Trophoblast cell (in vitro differentiated cells and primary cell): ENCODE measurements around the gene RPA4. TPM values are rescaled to one million over a fixed set of nuclear protein-coding genes. Genes with fewer than 3 reads are reported as not detected.

Source experiments
- DNase-seq, 2 donors: peaks; one replicate each; pipeline ENCODE4 v3.0.0-alpha.2; 2016
- H2AFZ ChIP-seq: 2 replicates; pipeline ENCODE4 v1.6.1; 2013; ENCODE audit warnings: low read length, moderate library complexity, mild to moderate bottlenecking; ENCODE audit not compliant: insufficient read depth, poor library complexity
- H2AK5ac ChIP-seq: 2 replicates; pipeline ENCODE4 v1.6.1; 2013; ENCODE audit warnings: mild to moderate bottlenecking, low read length
- H2BK120ac ChIP-seq: 2 replicates; pipeline ENCODE4 v1.6.1; 2013; ENCODE audit warnings: low read length, mild to moderate bottlenecking, moderate library complexity; ENCODE audit not compliant: insufficient read depth, poor library complexity
- H2BK12ac ChIP-seq: 2 replicates; pipeline ENCODE4 v1.6.1; 2013; ENCODE audit warnings: mild to moderate bottlenecking, low read length, moderate library complexity
- H2BK5ac ChIP-seq: 2 replicates; pipeline ENCODE4 v1.6.1; 2013; ENCODE audit warnings: low read length, low read depth, moderate library complexity, mild to moderate bottlenecking; ENCODE audit not compliant: poor library complexity
- H3K14ac ChIP-seq: 2 replicates; pipeline ENCODE4 v1.6.1; 2013; ENCODE audit warnings: mild to moderate bottlenecking, low read length
- H3K18ac ChIP-seq: 2 replicates; pipeline ENCODE4 v1.6.1; 2013; ENCODE audit warnings: mild to moderate bottlenecking, low read length
- H3K23ac ChIP-seq: 2 replicates; pipeline ENCODE4 v1.6.1; 2013; ENCODE audit warnings: low read length
- H3K27ac ChIP-seq: 2 replicates; pipeline ENCODE4 v1.5.1; 2013; ENCODE audit warnings: low read depth, mild to moderate bottlenecking, inconsistent platforms, low read length, moderate library complexity
- H3K27me3 ChIP-seq: 2 replicates; pipeline ENCODE4 v1.6.1; 2013; ENCODE audit warnings: inconsistent platforms, mild to moderate bottlenecking, low read length, moderate library complexity; ENCODE audit not compliant: insufficient read depth
- H3K36me3 ChIP-seq, 2 experiments: 1 replicate in 1 of 2; 2 replicates in 1 of 2; pipeline ENCODE4 v1.6.1; 2013; ENCODE audit warnings: low read length in 2 of 2, mild to moderate bottlenecking in 2 of 2, moderate library complexity in 1 of 2; ENCODE audit not compliant: insufficient read depth in 2 of 2, control insufficient read depth in 1 of 2
- H3K4ac ChIP-seq: 2 replicates; pipeline ENCODE4 v1.6.1; 2013; ENCODE audit warnings: low read depth, mild to moderate bottlenecking, low read length, moderate library complexity
- H3K4me1 ChIP-seq, 2 experiments: 1 replicate in 1 of 2; 2 replicates in 1 of 2; pipeline ENCODE4 v1.6.1; 2013; ENCODE audit warnings: low read length in 2 of 2, mild to moderate bottlenecking in 2 of 2, moderate library complexity in 1 of 2; ENCODE audit not compliant: insufficient read depth in 2 of 2, control insufficient read depth in 1 of 2
- H3K4me2 ChIP-seq: 2 replicates; pipeline ENCODE4 v1.6.1; 2013; ENCODE audit warnings: inconsistent platforms, mild to moderate bottlenecking, low read length, moderate library complexity
- H3K4me3 ChIP-seq: 2 replicates; pipeline ENCODE4 v1.5.1; 2013; ENCODE audit warnings: mild to moderate bottlenecking, low read depth, low read length, inconsistent platforms
- H3K79me1 ChIP-seq: one replicate; pipeline ENCODE4 v1.6.1; 2013; ENCODE audit warnings: low read length
- H3K79me2 ChIP-seq: 2 replicates; pipeline ENCODE4 v1.6.1; 2013; ENCODE audit warnings: low read length, mild to moderate bottlenecking; ENCODE audit not compliant: control insufficient read depth, insufficient read depth, poor library complexity
- H3K9ac ChIP-seq: 2 replicates; pipeline ENCODE4 v1.6.1; 2013; ENCODE audit warnings: mild to moderate bottlenecking, low read length
- H3K9me3 ChIP-seq: 2 replicates; pipeline ENCODE4 v1.6.1; 2013; ENCODE audit warnings: low read depth, mild to moderate bottlenecking, control low read depth, inconsistent platforms, low read length; ENCODE audit not compliant: insufficient read depth
- H4K12ac ChIP-seq: 2 replicates; pipeline ENCODE4 v1.6.1; 2013; ENCODE audit warnings: low read depth, mild to moderate bottlenecking, low read length, moderate library complexity
- H4K8ac ChIP-seq: 2 replicates; pipeline ENCODE4 v1.6.1; 2013; ENCODE audit warnings: low read depth, mild to moderate bottlenecking, low read length, moderate library complexity
- H4K91ac ChIP-seq: one replicate; pipeline ENCODE4 v1.6.1; 2013; ENCODE audit warnings: low read depth, mild to moderate bottlenecking, low read length, moderate library complexity
- WGBS: extraction: QIAGEN DNeasy Blood & Tissue Kit; methylation state at CpG from one replicate; pipeline ENCODE4 v1.1.7; 2013; ENCODE audit warnings: missing lambda C conversion rate; ENCODE audit not compliant: insufficient read length, insufficient coverage; ENCODE audit errors: extremely low coverage; 5-methylcytosine and 5-hydroxymethylcytosine counted together
- polyA plus RNA-seq: library from polyadenylated mRNA; stranded (reverse); fragments of 200-250 nt; gene quantifications from 2 replicates; pipeline ENCODE4 v1.2.3, GENCODE V29; 2013

Gene RPA4
- not detected in 2 replicates for polyA plus RNA-seq

- Histone ChIP-seq H4K91ac (no peak within 1 kb of the TSS), H2BK120ac (no peak within 1 kb of the TSS), H3K4me2 (no peak within 1 kb of the TSS), H3K9ac (no peak within 1 kb of the TSS), H3K9me3 (no peaks in the 10 kb centered on the region), H3K18ac (no peak within 1 kb of the TSS), H3K27me3 (no peaks in the 10 kb centered on the region), H3K4ac (no peak within 1 kb of the TSS), H2AK5ac (no peak within 1 kb of the TSS), H4K8ac (no peak within 1 kb of the TSS), H3K79me2 (no peaks in the 10 kb centered on the region), H2BK12ac (no peak within 1 kb of the TSS), H3K23ac (no peak within 1 kb of the TSS), H3K36me3 (no peaks in the 10 kb centered on the region), H3K4me1 (no peaks in the 10 kb centered on the region), H3K27ac (no peak within 1 kb of the TSS), H2AFZ (no peak within 1 kb of the TSS), H3K4me3 (no peak within 1 kb of the TSS), H3K14ac (no peak within 1 kb of the TSS), H3K79me1 (no peaks in the 10 kb centered on the region), H4K12ac (no peak within 1 kb of the TSS), H2BK5ac (no peak within 1 kb of the TSS)
- WGBS, result no CpG with 5 or more reads among the region's 10 CpGs
- no peak for DNase-seq
These were observed at the start of gene RPA4 for GRCh38 chrX:96883608-96884007. RPA4 (plus strand) TSS chrX:96883908; CDS start chrX:96884311, 403 bp downstream.

- no peak overlapping the region for H2AK5ac ChIP-seq
- no peak overlapping the region for H3K4me3 ChIP-seq
- no peak overlapping the region for H2AFZ ChIP-seq
- no peaks in the 10 kb centered on the region for H3K4me1 ChIP-seq
- no peaks in the 10 kb centered on the region for H3K36me3 ChIP-seq
- no peak overlapping the region for H3K14ac ChIP-seq
- no peaks in the 10 kb centered on the region for H3K79me2 ChIP-seq
- WGBS, result no CpG with 5 or more reads among the region's 1 CpG
- H3K9me3 ChIP-seq, result no peaks in the 10 kb centered on the region
- no peak overlapping the region for H3K4ac ChIP-seq
- no peak overlapping the region for H3K23ac ChIP-seq
- H4K91ac ChIP-seq, result no peak overlapping the region
- H3K27ac ChIP-seq, result no peak overlapping the region
- no peaks in the 10 kb centered on the region for H3K27me3 ChIP-seq
- peak in 1 of 2 donors; percentile 35 for DNase-seq
- no peak overlapping the region for H3K9ac ChIP-seq
- H2BK5ac ChIP-seq, result no peak overlapping the region
- H2BK120ac ChIP-seq, result no peak overlapping the region
- H2BK12ac ChIP-seq, result no peak overlapping the region
- no peak overlapping the region for H4K12ac ChIP-seq
- no peaks in the 10 kb centered on the region for H3K79me1 ChIP-seq
- H3K18ac ChIP-seq, result no peak overlapping the region
- H4K8ac ChIP-seq, result no peak overlapping the region
- no peak overlapping the region for H3K4me2 ChIP-seq
These were observed 49.6 kb upstream of the RPA4 start for GRCh38 chrX:96834137-96834536.

- no peaks in the 10 kb centered on the region for H3K4me1 ChIP-seq
- no peak overlapping the region for H2AK5ac ChIP-seq
- H4K8ac ChIP-seq, result no peak overlapping the region
- no peak overlapping the region for H3K14ac ChIP-seq
- no peak overlapping the region for H4K12ac ChIP-seq
- H3K4ac ChIP-seq, result no peak overlapping the region
- no peaks in the 10 kb centered on the region for H3K27me3 ChIP-seq
- no peaks in the 10 kb centered on the region for H3K9me3 ChIP-seq
- H3K27ac ChIP-seq, result no peak overlapping the region
- H2BK5ac ChIP-seq, result no peak overlapping the region
- H3K23ac ChIP-seq, result no peak overlapping the region
- no peak overlapping the region for H3K4me2 ChIP-seq
- no peak overlapping the region for H2BK120ac ChIP-seq
- H3K4me3 ChIP-seq, result no peak overlapping the region
- no CpG with 5 or more reads among the region's 5 CpGs for WGBS
- H3K79me1 ChIP-seq, result no peaks in the 10 kb centered on the region
- H3K79me2 ChIP-seq, result no peaks in the 10 kb centered on the region
- H3K18ac ChIP-seq, result no peak overlapping the region
- DNase-seq, result no peak
- no peaks in the 10 kb centered on the region for H3K36me3 ChIP-seq
- no peak overlapping the region for H2BK12ac ChIP-seq
- H4K91ac ChIP-seq, result no peak overlapping the region
- no peak overlapping the region for H2AFZ ChIP-seq
- no peak overlapping the region for H3K9ac ChIP-seq
These were observed 47.9 kb upstream of the RPA4 start for GRCh38 chrX:96835660-96836289.

- Histone ChIP-seq H3K27ac (no peak overlapping the region), H3K36me3 (no peaks in the 10 kb centered on the region), H3K4me3 (no peak overlapping the region), H3K23ac (no peak overlapping the region), H4K8ac (no peak overlapping the region), H3K79me1 (no peaks in the 10 kb centered on the region), H3K4me1 (no peaks in the 10 kb centered on the region), H3K4me2 (no peak overlapping the region), H3K18ac (no peak overlapping the region), H2AK5ac (no peak overlapping the region), H3K27me3 (no peaks in the 10 kb centered on the region), H4K91ac (no peak overlapping the region), H3K79me2 (no peaks in the 10 kb centered on the region), H3K14ac (no peak overlapping the region), H3K9me3 (no peaks in the 10 kb centered on the region), H2BK120ac (no peak overlapping the region), H2AFZ (no peak overlapping the region), H3K4ac (no peak overlapping the region), H4K12ac (no peak overlapping the region), H2BK12ac (no peak overlapping the region), H2BK5ac (no peak overlapping the region), H3K9ac (no peak overlapping the region)
- WGBS, result no CpG with 5 or more reads among the region's 3 CpGs
- peak in 1 of 2 donors; percentile 58 for DNase-seq
These were observed 45.9 kb upstream of the RPA4 start for GRCh38 chrX:96837808-96838207.
